Measurements from ENCODE around the gene TP53BP2.
"Not testable (repeated sequence)": the region's sequence is repeated elsewhere in the genome, so short reads cannot be mapped to it uniquely, and the experiment has no call there.

Gene TP53BP2

GRCh38 chr1:223760833-223761232 is 84.9 kb downstream of the TP53BP2 start:
- DNase-seq = no peak

DNA sequence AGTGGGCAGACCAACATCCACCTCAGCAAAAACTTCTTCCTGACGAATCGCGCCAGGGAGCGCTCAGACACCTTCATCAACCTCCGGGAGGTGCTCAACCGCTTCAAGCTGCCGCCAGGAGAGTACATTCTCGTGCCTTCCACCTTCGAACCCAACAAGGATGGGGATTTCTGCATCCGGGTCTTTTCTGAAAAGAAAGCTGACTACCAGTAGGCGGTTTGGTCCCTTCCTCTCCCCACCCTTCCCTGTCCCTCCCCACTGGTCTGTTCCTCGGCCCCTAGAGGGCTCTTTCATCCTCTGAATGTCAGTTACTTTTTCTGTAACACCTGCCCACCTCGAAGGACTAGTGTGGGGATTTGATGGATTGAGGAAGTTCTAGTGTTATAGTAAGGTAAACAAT is 86.5 kb downstream of the TP53BP2 start:
- no peak for DNase-seq

DNA sequence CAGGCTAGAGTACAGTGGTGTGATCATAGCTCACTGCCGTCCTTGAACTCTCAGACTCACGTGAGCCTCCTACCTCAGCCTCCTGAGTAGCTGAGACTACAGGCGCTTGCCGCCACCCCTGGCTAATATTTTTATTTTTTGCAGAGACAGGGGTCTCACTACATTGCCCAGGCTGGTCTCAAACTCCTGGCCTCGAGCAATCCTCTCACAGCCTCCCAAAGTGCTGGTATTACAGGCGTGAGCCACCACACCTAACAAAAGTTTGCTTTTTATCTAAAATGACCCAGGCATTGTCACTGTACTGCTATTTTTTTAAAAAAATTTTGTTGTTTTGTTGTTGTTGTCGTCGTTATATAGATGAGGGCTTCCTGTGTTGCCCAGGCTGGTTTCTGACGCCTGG is 87.0 kb downstream of the TP53BP2 start:
- DNase-seq = no peak

DNA sequence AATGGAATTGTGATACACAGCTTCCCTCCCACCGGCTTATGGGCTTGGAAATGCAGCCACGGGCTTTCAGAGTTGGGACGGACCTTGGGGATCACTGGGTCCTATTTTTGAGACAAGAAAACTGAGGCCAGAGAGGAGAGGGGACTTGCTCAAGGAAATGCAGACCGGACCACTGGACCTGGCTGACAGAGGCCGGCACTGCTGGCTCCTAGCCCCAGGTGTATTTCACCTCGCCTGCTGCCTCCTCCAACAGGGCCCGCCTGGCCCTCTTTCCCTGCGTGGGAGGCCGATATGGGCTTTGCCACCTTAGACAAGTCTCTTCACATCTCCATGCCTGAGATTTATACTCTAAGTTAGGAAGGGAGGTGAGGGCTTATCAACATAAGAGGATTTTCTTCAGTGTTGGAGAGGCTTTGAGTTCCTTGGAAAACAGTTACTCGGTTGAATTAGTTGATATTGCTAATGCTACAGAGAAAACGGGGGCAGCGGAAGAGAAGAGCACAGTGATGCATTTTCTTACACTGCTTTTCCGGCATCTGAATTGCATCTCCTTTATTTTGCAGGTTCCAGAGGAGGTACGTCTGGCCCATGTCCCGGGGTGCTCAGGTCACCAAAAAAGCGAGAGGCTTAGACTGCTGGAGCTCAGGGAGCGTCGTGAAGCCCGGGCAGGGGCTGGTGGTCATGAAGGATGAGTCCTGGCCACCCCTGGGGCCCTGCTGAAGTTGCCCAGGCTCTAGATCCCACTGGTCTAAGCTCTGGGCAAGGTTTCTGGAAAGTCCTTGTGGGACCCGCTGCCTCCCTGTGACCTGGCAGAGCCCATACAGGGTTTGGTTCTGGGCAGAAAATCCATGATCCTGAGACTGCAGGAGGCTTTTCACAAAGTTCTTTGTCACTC is 88.7 kb downstream of the TP53BP2 start:
- no peak for DNase-seq

DNA sequence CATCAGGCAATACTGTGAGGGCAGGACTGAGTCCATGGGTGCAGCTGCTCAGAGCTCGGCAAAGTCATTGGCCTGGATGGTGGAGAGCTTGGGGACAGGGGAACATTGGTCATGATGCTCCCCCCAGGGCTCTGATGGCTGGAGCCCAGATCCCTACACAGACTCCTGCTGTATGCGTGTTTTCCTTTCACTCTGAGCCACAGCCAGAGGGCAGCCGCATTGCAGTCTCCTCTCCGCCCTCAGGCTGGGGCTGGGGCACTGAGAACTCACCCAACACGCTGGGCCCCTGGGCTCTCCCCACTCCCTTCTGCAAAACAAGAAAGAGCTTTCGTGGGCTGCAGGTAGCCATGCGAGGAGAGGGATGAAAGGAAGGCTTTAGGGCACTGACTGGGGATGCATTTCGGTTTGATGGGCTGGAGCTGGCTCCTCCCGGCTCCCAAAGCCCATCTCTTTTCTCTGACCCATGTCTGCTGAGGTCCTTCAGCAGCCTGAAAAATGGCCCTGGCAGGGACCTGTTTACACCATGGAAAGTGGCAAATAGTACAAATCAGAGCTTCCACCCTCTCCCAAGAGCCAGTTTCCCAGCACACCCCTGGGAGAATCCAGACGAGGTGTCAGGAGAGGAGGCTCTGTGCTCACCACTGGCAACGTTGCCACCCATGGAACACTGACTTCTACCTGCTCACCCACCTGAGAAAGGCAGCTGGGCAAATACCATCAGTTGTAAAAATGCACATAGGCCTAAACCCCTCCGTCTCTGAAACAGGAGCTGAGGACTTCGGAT is 89.6 kb downstream of the TP53BP2 start:
- DNase-seq = no peak

DNA sequence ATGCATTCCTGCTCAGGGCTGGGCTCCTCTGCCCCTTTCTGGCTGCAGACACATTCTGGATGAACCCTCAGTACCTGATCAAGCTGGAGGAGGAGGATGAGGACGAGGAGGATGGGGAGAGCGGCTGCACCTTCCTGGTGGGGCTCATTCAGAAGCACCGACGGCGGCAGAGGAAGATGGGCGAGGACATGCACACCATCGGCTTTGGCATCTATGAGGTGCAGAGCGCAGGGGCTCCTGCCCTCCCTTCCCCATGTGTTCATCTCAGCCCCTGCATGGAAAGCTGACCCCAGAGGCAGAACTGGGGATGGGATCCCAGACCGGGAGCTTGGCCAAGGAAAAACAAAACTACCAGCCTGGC is 90.3 kb downstream of the TP53BP2 start:
- DNase-seq = no peak

DNA sequence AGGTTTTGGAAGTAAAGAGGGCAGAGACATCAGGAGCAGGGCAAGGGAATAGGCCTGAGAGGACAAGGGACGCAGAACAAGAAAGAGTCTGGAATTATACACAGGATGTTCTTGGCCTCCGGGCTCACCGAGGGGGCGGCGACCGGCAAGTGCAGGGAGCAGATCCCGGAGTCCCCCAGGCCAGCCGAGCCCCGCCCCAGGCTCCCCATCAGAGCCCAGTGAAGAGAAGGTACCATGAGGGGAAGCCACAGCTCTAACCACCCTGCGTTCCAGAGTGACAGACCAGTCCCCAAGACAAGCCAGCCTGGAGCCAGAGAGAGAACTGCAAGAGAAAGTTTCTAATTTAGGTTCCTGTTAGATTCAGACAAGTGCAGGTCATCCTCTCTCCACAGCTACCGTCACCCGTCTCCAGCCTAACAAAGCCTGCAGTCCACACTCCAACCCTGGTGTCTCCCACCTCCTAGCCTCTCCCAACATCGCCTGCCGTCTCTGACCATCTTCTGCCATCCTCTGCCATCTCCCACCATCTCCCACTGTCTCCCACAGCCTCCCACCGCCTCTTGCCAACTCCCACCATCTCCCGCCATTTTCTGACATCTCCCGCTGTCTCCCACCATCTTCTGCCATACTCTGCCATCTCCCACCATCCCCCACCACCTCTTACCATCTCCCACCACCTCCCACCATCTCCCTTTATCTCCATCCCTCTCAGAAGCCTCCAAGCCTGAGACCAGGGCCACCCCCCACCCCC is 90.9 kb downstream of the TP53BP2 start:
- DNase-seq = no peak

- no peak for DNase-seq
Observed at GRCh38 chr1:223752721-223753515, 92.8 kb downstream of the TP53BP2 start.

GRCh38 chr1:223751696-223752095 is 94.1 kb downstream of the TP53BP2 start:
- DNase-seq = no peak

DNA sequence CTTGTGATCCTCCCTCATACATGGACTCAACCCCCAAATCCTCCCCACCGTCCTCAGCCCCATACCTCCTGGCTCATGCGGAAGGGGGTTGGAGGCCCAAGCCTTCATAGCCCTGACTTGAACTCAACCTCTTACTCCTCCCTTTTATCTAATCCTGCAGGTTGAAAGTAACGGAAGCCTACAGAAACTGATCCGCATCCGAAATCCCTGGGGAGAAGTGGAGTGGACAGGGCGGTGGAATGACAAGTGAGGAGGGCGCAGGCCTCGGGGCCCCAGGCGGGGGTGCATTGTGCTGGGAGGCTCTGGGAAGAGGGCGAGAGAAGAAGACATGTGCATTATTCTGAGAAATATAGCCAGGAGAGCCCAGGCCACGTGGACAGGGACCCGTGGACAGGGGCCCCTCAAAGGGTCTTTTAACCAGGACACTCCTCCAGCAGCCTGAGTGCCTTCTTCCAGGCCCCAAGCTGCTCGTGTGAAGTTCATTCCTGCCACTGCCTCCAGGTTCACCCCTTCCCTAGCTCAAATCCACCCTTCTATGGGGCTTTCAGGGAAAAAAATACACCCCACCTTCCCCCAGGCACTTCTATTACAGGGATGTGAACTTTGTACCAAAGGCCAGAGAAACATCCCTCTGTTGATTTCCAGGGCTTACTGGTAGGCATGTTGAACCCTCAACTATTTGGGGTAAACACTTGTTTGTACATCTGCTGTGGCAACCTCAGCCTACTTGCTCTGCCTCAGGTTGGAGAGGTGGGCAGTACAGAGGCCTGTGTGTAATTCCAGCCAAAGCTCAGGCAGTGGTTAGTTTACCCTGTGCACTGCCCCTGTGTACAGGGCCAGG is 94.8 kb downstream of the TP53BP2 start:
- DNase-seq = no peak

DNA sequence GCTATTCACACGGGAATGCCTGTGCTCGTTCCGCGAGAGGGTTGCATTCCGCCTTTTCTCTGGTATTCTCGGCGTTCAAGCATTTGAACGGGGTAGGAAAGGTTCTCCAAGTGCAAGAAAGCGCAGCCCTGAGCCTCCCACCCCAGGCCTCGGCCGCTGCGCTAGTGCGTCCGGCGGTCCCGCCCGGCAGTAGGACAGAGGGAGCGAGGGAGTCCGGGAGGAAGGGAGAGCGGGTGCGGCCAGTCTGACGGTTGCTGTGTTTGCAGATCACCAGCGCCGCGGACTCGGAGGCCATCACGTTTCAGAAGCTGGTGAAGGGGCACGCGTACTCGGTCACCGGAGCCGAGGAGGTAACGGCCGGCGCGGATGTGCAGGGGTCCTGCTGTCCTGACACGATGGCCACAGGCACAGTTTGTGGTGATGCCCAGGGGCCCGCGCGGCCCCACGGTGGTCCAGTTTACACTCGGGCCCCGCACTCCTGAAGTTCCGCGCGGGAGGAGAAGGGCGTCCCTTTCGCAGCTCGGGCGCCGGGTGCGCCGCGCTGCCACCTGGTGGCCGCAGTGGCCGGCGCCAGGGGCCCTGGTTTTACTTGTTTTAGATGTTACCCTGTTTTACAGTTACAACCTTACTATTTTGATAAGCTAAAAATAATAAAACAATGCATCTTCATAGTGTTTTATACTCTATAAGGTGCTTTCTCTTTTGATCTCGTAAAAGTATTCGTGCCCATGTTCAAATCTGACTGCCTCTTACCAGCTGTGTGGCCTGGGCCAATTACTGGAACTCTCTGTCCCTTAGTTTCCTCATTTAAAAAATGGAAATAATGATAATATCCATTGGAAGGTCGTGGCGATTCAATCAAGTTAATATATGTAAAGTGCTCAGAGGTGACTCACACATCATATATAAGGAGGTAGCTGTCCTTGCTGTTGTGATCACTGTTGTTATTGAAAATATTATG is 96.7 kb downstream of the TP53BP2 start:
- DNase-seq = peak; percentile 62

GRCh38 chr1:223748405-223748772 is 97.4 kb downstream of the TP53BP2 start:
- no peak for DNase-seq

DNA sequence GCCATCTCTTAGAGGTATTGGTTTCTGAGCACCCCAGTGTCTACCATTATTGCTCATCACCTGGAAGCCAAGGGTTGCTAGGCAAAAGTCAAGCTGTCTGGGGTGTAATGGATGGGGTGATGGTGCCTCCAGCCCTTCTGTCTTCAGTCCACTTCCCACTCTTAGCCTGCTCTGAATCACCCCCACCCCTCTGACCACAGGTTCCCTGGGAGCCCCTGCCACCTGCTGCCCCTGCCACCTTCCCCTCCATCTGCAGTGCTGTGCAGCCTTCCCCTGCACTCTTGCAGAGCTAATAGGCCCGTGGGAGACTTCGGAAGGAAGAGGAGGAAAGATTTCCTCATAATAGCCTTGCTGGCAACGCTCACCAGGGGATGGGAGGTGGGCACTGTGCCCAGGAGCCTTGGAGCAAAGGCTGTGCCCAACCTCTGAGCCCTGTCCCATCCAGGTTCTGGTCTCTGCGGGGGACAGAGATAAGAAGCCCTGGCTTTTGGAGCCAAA is 97.9 kb downstream of the TP53BP2 start:
- no peak for DNase-seq

GRCh38 chr1:223745731-223746130 is 100.0 kb downstream of the TP53BP2 start:
- DNase-seq = no peak

GRCh38 chr1:223742856-223743517 is 102.8 kb downstream of the TP53BP2 start:
- no peak for DNase-seq

- DNase-seq = no peak
Observed at GRCh38 chr1:223741861-223742260, 103.9 kb downstream of the TP53BP2 start.

GRCh38 chr1:223740038-223740736 is 105.6 kb downstream of the TP53BP2 start:
- DNase-seq = not testable (repeated sequence)

DNA sequence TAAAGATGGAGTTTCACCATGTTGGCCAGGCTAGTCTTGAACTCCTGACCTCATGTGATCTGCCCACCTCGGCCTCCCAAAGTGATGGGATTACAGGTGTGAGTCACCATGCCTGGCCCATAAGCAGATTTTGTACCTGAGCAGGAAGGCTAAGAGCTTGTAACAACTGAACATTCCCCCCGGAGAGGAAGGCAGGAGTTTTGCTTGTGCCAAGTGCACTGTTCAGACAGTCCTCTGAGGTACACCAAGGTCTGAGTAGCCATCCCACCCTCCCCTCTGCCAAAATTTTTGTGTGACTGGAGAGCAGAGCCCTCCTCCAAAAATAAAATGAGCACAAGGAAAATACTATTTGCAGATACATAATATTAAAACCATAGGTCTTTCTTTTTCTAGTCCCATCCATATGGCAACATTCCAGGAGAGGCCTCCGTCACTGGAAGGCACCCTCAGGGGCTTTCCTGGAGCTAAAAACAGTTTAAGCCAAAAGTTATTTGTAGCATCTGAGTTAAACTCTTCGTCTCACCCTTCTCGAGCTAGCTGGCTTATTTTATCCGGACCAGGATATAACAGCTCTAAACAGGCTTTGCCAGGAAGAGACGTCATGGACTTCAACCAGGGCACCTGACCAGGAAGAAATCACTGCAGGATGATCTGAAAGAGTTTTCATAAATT is 106.2 kb downstream of the TP53BP2 start:
- DNase-seq = no peak
